ENCODE results near the gene FYN. TPM values are rescaled to one million over a fixed set of nuclear protein-coding genes. Genes with fewer than 3 reads are reported as not detected.

Gene FYN
- total and polyA plus RNA-seq, 2 of the 13 experiments (the other 11 are each of a cell fraction or from before 2014, with no cell fraction given): 15.5 to 24.6 TPM

DNA sequence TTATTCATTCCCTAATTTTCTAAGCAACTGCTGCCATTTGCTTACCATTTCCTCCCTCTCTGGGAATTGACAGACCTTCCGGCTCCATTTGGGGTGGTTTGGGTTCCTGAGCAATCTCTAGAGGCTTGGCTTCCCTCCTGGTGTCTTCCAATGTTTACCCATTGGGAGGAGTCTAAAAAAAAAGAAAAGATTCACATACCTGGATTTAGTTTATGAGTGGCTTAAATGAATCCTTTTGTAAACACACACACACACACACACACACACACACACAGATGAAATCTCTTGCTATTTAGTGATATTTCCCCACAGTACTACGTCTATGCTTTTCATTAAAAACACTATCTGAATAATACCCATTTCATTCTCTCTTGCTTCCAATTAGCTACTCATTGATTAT, 219.3 kb downstream of the FYN start:
- ChIA-PET CTCF (ENCODE audit: low intra/inter-chr PET ratio, low total read pairs) (no interaction called here), POLR2A (no interaction called here)
- H3K36me3 ChIP-seq (replicated peaks in 1 of 2; ENCODE audit: control insufficient read depth in 1 of 2, insufficient read depth in 2 of 2, low read length in 2 of 2): no peaks in the 10 kb centered on the region
- no peak overlapping the region for H3K4me3 ChIP-seq (replicated peaks in 1 of 3; ENCODE audit: insufficient read depth in 1 of 3, low read depth in 2 of 3, low read length in 3 of 3)
- WGBS (ENCODE audit: low lambda C conversion rate): 68% methylated on average over 2 of the region's 2 CpGs
- no peaks in the 10 kb centered on the region for H3K27me3 ChIP-seq (ENCODE audit: control insufficient read depth in 1 of 2, insufficient read depth in 2 of 2, low read length in 2 of 2)
- H3K4me2 ChIP-seq (ENCODE audit: low read depth, low read length): no peak overlapping the region
- no peak overlapping the region for H3K9ac ChIP-seq (ENCODE audit: insufficient read depth, low read depth, low read length)
- DNase-seq (ENCODE audit: low spot score) (no peak), FAIRE-seq (no peak), ATAC-seq (no peak)
- no peaks in the 10 kb centered on the region for H3K79me2 ChIP-seq (ENCODE audit: insufficient read depth, low read length)
- intact Hi-C loops (cut with micrococcal nuclease; ENCODE audit: unreplicated experiment) (no loop called here), in situ Hi-C loops (cut with HindIII; ENCODE audit: extremely low pct_ligation_motif_present, low pct_unique_long_range_greater_than_20kb) (no loop called here)
- H2AFZ ChIP-seq (ENCODE audit: low read length): no peak overlapping the region
- no peak overlapping the region for H3K27ac ChIP-seq (ENCODE audit: extremely low read length, insufficient read depth, low read length)
- no peaks in the 10 kb centered on the region for H3K9me3 ChIP-seq (ENCODE audit: low read length)
- H3K4me1 ChIP-seq (ENCODE audit: insufficient read depth, low read length): peaks cover 35% of the 10 kb centered on the region
- no TSS peak for BruUV-seq (replicated peaks)
- no peaks in the 10 kb centered on the region for H4K20me1 ChIP-seq (ENCODE audit: insufficient read depth, low read length)
- TF ChIP-seq GZF1 (CRISPR knock-in tag; IDR thresholded peaks at IDR 0.05) (no peak), ZNF3 (CRISPR knock-in tag; IDR thresholded peaks at IDR 0.05) (no peak), GTF3A (CRISPR knock-in tag; conservative IDR thresholded peaks at IDR 0.05) (no peak), ZNF800 (CRISPR knock-in tag; IDR thresholded peaks at IDR 0.05) (no peak), KLF15 (CRISPR knock-in tag; IDR thresholded peaks at IDR 0.05; ENCODE audit: borderline replicate concordance) (no peak), ZXDC (CRISPR knock-in tag; IDR thresholded peaks at IDR 0.05) (no peak), ZMYM4 (CRISPR knock-in tag; IDR thresholded peaks at IDR 0.05) (no peak)
- TF ChIP-seq, protein P1, sequence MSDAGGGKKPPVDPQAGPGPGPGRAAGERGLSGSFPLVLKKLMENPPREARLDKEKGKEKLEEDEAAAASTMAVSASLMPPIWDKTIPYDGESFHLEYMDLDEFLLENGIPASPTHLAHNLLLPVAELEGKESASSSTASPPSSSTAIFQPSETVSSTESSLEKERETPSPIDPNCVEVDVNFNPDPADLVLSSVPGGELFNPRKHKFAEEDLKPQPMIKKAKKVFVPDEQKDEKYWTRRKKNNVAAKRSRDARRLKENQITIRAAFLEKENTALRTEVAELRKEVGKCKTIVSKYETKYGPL (CRISPR knock-in tag; IDR thresholded peaks at IDR 0.05): no peak
- TF ChIP-seq, protein P2, sequence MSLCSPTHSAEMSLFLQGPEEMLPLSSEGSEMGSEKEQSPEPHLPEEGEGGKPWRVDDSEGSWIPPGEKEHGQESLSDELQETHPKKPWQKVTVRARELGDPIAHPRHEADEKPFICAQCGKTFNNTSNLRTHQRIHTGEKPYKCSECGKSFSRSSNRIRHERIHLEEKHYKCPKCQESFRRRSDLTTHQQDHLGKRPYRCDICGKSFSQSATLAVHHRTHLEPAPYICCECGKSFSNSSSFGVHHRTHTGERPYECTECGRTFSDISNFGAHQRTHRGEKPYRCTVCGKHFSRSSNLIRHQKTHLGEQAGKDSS (CRISPR knock-in tag; IDR thresholded peaks at IDR 0.05; ENCODE audit: borderline replicate concordance, low read depth): no peak
- TF ChIP-seq, protein P3, sequence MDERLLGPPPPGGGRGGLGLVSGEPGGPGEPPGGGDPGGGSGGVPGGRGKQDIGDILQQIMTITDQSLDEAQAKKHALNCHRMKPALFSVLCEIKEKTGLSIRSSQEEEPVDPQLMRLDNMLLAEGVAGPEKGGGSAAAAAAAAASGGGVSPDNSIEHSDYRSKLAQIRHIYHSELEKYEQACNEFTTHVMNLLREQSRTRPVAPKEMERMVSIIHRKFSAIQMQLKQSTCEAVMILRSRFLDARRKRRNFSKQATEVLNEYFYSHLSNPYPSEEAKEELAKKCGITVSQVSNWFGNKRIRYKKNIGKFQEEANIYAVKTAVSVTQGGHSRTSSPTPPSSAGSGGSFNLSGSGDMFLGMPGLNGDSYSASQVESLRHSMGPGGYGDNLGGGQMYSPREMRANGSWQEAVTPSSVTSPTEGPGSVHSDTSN (CRISPR knock-in tag; IDR thresholded peaks at IDR 0.05): no peak
- TF ChIP-seq, protein P4, sequence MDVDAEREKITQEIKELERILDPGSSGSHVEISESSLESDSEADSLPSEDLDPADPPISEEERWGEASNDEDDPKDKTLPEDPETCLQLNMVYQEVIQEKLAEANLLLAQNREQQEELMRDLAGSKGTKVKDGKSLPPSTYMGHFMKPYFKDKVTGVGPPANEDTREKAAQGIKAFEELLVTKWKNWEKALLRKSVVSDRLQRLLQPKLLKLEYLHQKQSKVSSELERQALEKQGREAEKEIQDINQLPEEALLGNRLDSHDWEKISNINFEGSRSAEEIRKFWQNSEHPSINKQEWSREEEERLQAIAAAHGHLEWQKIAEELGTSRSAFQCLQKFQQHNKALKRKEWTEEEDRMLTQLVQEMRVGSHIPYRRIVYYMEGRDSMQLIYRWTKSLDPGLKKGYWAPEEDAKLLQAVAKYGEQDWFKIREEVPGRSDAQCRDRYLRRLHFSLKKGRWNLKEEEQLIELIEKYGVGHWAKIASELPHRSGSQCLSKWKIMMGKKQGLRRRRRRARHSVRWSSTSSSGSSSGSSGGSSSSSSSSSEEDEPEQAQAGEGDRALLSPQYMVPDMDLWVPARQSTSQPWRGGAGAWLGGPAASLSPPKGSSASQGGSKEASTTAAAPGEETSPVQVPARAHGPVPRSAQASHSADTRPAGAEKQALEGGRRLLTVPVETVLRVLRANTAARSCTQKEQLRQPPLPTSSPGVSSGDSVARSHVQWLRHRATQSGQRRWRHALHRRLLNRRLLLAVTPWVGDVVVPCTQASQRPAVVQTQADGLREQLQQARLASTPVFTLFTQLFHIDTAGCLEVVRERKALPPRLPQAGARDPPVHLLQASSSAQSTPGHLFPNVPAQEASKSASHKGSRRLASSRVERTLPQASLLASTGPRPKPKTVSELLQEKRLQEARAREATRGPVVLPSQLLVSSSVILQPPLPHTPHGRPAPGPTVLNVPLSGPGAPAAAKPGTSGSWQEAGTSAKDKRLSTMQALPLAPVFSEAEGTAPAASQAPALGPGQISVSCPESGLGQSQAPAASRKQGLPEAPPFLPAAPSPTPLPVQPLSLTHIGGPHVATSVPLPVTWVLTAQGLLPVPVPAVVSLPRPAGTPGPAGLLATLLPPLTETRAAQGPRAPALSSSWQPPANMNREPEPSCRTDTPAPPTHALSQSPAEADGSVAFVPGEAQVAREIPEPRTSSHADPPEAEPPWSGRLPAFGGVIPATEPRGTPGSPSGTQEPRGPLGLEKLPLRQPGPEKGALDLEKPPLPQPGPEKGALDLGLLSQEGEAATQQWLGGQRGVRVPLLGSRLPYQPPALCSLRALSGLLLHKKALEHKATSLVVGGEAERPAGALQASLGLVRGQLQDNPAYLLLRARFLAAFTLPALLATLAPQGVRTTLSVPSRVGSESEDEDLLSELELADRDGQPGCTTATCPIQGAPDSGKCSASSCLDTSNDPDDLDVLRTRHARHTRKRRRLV (CRISPR knock-in tag; IDR thresholded peaks at IDR 0.05): no peak

All from HepG2 (cell line).